ENCODE measurements around the gene FNDC3B. TPM values are rescaled to one million over a fixed set of nuclear protein-coding genes. Genes with fewer than 3 reads are reported as not detected.

FNDC3B gene
- total RNA-seq, 1 experiment from 2014 or later = 48.6 TPM

DNA sequence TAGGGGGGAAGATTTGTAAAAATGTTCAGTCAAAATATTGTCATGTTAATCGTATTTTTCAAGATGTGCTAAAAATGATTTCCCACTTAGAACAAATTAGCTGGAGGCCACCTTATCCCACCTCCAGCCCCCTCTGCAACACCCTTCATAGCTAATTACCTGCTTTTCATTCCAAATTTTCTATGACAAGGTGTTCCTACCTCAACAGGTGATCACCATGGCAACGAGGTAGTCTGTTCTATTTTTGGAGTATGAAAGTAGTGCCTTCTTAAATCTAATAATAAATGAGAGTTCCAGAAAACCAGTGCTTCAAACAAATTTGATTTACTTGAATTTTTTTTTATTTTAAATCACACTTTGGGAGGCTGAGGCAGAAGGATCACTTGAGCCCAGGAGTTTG is 149.8 kb downstream of the FNDC3B start:
- no peaks in the 10 kb centered on the region for H3F3A ChIP-seq (ENCODE audit: low read length, unreplicated experiment)
- DNase-seq (no peak), ATAC-seq (no peak)
- H3K27ac ChIP-seq (ENCODE audit: low read length) = no peak overlapping the region
- no peaks in the 10 kb centered on the region for H3K9me3 ChIP-seq (ENCODE audit: low read length)
- no peak overlapping the region for H3K4me2 ChIP-seq (ENCODE audit: low read length)
- no TSS peak for BruUV-seq (replicated peaks)
- H3K27me3 ChIP-seq (ENCODE audit: low read length) = no peaks in the 10 kb centered on the region
- H3K79me2 ChIP-seq (ENCODE audit: low read length) = peaks cover 60% of the 10 kb centered on the region
- H3K36me3 ChIP-seq (ENCODE audit: low read depth, low read length) = no peaks in the 10 kb centered on the region
- ChIA-PET POLR2A (ENCODE audit: unreplicated experiment) (no interaction called here), CTCF (no interaction called here)
- no peaks in the 10 kb centered on the region for H3K9me2 ChIP-seq (replicated peaks; ENCODE audit: low read length)
- H4K20me1 ChIP-seq (ENCODE audit: low read length) = no peaks in the 10 kb centered on the region
- intact Hi-C loops (cut with micrococcal nuclease) = no loop called here
- TF ChIP-seq EZH2phosphoT487 (IDR thresholded peaks at IDR 0.05; ENCODE audit: borderline replicate concordance, low read length) = no peak
- TF ChIP-seq, protein P1, sequence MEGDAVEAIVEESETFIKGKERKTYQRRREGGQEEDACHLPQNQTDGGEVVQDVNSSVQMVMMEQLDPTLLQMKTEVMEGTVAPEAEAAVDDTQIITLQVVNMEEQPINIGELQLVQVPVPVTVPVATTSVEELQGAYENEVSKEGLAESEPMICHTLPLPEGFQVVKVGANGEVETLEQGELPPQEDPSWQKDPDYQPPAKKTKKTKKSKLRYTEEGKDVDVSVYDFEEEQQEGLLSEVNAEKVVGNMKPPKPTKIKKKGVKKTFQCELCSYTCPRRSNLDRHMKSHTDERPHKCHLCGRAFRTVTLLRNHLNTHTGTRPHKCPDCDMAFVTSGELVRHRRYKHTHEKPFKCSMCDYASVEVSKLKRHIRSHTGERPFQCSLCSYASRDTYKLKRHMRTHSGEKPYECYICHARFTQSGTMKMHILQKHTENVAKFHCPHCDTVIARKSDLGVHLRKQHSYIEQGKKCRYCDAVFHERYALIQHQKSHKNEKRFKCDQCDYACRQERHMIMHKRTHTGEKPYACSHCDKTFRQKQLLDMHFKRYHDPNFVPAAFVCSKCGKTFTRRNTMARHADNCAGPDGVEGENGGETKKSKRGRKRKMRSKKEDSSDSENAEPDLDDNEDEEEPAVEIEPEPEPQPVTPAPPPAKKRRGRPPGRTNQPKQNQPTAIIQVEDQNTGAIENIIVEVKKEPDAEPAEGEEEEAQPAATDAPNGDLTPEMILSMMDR (conservative IDR thresholded peaks at IDR 0.05; ENCODE audit: low read depth, low read length) = no peak
- no peak for TF ChIP-seq EZH2 (IDR thresholded peaks at IDR 0.05; ENCODE audit: low read length, unreplicated experiment)
- H3K4me3 ChIP-seq (ENCODE audit: low read length) = no peak overlapping the region
- H3K4me1 ChIP-seq (ENCODE audit: insufficient read depth, low read length) = no peaks in the 10 kb centered on the region
- no peak overlapping the region for H3K9ac ChIP-seq (ENCODE audit: low read length)
- no peak overlapping the region for H2AFZ ChIP-seq (ENCODE audit: low read length)

DNA sequence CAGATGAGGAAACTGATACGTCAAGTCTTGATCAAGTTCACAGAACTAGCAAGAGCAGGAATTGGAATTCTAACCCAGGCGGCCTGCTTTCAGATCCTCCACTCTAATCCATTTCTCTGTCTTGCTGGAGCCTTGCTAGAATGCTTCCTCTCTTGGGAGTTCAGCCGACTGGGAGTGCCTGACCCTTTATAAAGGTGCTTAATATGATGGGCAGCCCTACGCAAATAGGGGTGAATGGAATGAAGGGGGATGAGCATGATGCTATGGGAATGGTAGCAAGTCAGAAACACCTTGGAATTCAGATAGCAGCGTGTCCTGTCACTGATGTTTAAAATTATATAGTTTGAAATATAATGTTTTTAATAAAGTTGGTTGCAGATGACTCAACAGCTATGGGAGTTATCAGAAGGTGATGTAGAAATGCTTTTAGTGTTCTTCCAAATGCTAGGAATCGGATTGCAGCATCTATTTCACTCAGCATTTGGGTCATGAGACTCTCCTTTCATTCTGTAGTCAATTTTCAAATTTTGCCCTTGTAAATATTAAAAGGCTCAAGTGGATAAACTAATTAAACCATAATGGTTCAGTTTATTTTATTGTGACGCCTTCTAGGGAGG is 150.7 kb downstream of the FNDC3B start:
- ATAC-seq = no peak
- Histone ChIP-seq H3K4me3 (ENCODE audit: low read length) (no peak overlapping the region), H3K27ac (ENCODE audit: low read length) (no peak overlapping the region), H3K9me3 (ENCODE audit: low read length) (no peaks in the 10 kb centered on the region), H2AFZ (ENCODE audit: low read length) (no peak overlapping the region), H3K27me3 (ENCODE audit: low read length) (no peaks in the 10 kb centered on the region), H3K36me3 (ENCODE audit: low read depth, low read length) (no peaks in the 10 kb centered on the region), H3K4me2 (ENCODE audit: low read length) (no peak overlapping the region), H3K4me1 (ENCODE audit: insufficient read depth, low read length) (peaks cover 8% of the 10 kb centered on the region), H3K79me2 (ENCODE audit: low read length) (peaks cover 61% of the 10 kb centered on the region), H3F3A (ENCODE audit: low read length, unreplicated experiment) (no peaks in the 10 kb centered on the region), H3K9me2 (replicated peaks; ENCODE audit: low read length) (no peaks in the 10 kb centered on the region), H4K20me1 (ENCODE audit: low read length) (no peaks in the 10 kb centered on the region), H3K9ac (ENCODE audit: low read length) (no peak overlapping the region)
- intact Hi-C loops (cut with micrococcal nuclease) = loop anchor here (5.0 kb wide), 1 partner anchor 543 kb away; no protein-coding TSS in a partner anchor
- no peak for DNase-seq
- TF ChIP-seq, protein P1 (conservative IDR thresholded peaks at IDR 0.05; ENCODE audit: low read depth, low read length) = no peak
- TF ChIP-seq EZH2 (IDR thresholded peaks at IDR 0.05; ENCODE audit: low read length, unreplicated experiment) = no peak
- no peak for TF ChIP-seq EZH2phosphoT487 (IDR thresholded peaks at IDR 0.05; ENCODE audit: borderline replicate concordance, low read length)
- BruUV-seq (replicated peaks) = no TSS peak
- POLR2A ChIA-PET (ENCODE audit: unreplicated experiment) = no interaction called here
- CTCF ChIA-PET = no interaction called here

DNA sequence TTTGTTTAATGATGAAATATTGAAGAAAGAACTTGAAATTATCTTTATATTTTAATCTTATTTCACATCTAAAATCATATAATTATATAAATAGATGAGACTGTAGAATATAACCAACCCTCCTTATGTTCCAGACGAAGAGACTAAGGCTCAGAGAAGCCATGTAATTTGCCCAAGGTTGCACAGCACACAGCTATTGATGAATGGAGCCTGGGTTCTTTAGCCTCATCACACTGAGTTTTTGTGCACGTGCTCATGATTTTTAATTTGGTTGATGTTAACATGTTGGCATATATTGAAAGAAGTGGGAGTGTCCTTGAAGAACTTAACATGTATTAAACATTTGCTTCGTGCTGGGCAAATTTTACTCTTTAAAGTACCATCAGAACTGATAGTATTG is 151.6 kb downstream of the FNDC3B start:
- Histone ChIP-seq H3K27ac (ENCODE audit: low read length) (no peak overlapping the region), H3K9me2 (replicated peaks; ENCODE audit: low read length) (no peaks in the 10 kb centered on the region), H3K79me2 (ENCODE audit: low read length) (peaks cover 66% of the 10 kb centered on the region), H3K4me2 (ENCODE audit: low read length) (no peak overlapping the region), H3K9ac (ENCODE audit: low read length) (no peak overlapping the region), H2AFZ (ENCODE audit: low read length) (no peak overlapping the region), H3K9me3 (ENCODE audit: low read length) (no peaks in the 10 kb centered on the region), H3K4me1 (ENCODE audit: insufficient read depth, low read length) (peaks cover 15% of the 10 kb centered on the region), H3K27me3 (ENCODE audit: low read length) (no peaks in the 10 kb centered on the region), H4K20me1 (ENCODE audit: low read length) (no peaks in the 10 kb centered on the region), H3K4me3 (ENCODE audit: low read length) (no peak overlapping the region), H3F3A (ENCODE audit: low read length, unreplicated experiment) (no peaks in the 10 kb centered on the region), H3K36me3 (ENCODE audit: low read depth, low read length) (no peaks in the 10 kb centered on the region)
- DNase-seq = no peak
- intact Hi-C loops (cut with micrococcal nuclease) = loop anchor here (5.0 kb wide), 1 partner anchor 544 kb away; no protein-coding TSS in a partner anchor
- TF ChIP-seq EZH2phosphoT487 (IDR thresholded peaks at IDR 0.05; ENCODE audit: borderline replicate concordance, low read length) (no peak), EZH2 (IDR thresholded peaks at IDR 0.05; ENCODE audit: low read length, unreplicated experiment) (no peak)
- TF ChIP-seq, protein P1 (conservative IDR thresholded peaks at IDR 0.05; ENCODE audit: low read depth, low read length) = no peak
- ATAC-seq = no peak
- ChIA-PET CTCF (no interaction called here), POLR2A (ENCODE audit: unreplicated experiment) (no interaction called here)
- no TSS peak for BruUV-seq (replicated peaks)
